ENCODE measurements around the gene MARCHF10.
"Not testable (repeated sequence)": the region's sequence is repeated elsewhere in the genome, so short reads cannot be mapped to it uniquely, and the experiment has no call there.

GRCh38 chr17:62695093-62695738, 112.9 kb downstream of the MARCHF10 start:
- not testable (repeated sequence) for TF ChIP-seq POLR2A (IDR thresholded peaks at IDR 0.05; ENCODE audit: extremely low read depth, insufficient read length); CTCF (IDR thresholded peaks at IDR 0.05; ENCODE audit: low read depth, low read length)

Measured in NB4 (cell line).